ENCODE results near the gene NAV2.

DNA sequence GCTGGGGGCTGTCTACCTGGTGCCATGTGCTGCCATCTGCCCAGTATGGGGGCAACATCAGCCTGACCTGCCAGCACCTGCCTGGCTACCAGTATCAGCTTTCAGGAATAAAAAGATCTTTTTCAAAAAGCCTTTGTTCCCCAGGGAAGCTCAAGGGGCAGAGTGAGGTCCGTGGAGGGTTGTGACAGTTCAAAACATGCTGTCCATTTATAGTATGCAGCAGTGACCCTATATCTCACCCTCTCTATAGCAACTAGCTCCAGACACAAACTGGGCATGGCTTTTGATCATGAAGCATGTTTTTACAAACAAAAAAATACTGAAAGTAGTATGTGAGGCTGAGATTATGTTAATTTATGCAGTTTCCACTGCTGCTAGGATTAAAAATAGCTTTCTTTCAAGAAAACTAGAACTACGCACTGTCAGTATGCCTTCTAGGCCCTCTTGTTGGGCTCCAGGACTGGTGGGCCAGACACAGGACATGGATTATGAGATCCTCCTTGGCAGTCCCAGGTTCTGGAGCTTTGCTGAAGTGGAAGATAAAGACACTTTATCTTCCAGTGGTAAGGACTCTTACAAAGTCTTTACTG lies 23.4 kb downstream of the NAV2 start:
- TF ChIP-seq CTCF (conservative IDR thresholded peaks at IDR 0.05 in 1 of 2, IDR thresholded peaks at IDR 0.05 in 1 of 2; ENCODE audit: low read depth in 1 of 2, low read length in 2 of 2) (no peak), EZH2 (IDR thresholded peaks at IDR 0.05; ENCODE audit: low read length, missing control alignments) (no peak)
